ENCODE data around the gene OMP.

The OMP gene

DNA sequence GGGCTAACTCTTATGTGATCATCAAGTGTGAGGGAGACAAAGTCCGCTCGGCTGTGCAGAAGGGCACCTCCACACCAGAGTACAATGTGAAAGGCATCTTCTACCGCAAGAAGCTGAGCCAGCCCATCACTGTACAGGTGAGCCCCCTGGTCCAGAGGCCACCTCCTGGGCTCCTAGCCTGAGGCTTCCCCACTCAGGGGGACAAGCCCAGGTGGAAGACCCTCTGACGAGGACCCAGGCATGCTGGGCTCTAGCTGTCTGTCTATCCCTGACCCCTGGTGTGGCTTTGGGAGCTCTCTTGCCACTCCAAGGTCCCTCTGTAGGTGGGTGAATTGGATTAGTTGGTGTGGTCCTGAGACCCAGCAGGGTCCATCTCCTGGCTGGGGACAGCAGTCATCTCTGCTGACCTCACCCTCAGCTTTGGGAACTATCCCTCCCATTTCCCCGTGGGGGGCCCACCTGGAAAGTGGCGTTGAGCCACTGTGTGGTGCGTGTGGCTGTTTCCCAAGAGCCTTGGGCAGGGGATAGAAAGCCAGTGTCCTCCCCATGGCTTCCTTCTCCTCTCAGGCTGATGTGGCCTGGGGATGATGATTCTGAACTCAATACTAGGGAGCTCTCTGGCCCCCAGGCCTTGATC lies 20.1 kb downstream of the OMP start:
- DNase-seq (ENCODE audit: low read depth): no peak

DNA sequence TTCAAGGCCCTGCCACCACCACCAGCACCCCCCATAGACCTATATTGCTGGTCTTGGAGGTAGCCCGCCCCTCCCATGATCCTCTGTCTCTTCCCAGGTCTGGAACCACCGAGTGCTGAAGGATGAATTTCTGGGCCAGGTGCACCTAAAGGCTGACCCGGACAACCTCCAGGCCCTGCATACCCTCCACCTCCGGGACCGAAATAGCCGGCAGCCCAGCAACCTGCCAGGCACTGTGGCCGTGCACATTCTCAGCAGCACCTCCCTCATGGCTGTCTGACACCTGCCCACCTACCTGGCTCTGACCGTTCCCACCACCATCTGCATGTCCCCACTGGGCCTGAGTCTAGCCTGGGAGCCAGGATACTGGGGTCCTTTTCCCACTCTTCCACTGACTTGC lies 21.0 kb downstream of the OMP start:
- no peak for DNase-seq (ENCODE audit: low read depth)

DNA sequence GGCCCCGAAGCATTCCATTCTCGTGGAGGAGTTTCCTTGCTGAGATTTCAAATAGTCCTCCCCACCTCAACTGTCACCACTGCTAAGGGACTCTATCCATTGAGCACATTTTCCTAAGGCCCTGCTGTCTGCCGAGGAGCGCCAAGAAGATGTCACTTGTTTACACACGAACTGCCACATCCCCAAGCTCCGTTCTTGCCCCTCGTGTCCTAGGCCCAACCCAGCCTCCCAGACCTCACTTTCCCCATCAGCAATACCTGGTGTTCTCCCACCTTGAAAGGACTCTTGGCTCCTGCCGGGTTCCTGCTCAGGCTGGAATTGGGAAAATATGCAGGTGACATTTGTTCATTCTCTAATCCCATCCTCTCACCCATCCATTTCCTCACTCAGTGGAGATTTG lies 21.4 kb downstream of the OMP start:
- DNase-seq (ENCODE audit: low read depth): no peak

DNA sequence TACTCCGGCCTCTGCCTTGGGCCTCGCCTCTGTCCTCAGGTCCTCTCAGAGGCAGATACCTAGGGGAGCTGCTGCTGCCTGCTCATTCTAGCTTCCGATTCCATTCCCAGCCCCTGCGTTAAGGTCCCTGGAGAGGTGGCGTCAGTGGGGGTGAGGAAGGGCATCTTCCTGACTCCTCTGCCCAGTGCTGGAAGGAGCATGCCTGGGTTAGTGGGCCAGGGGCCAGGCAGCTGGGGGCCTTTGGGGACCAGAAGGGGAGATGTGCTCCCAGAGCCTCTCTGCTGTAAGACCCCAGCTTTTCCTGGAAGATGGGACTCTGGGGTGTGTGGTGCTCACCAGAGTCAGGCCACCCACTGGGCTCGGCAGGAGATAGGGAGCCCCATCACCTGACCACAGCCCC lies 21.8 kb downstream of the OMP start:
- no peak for DNase-seq (ENCODE audit: low read depth)

DNA sequence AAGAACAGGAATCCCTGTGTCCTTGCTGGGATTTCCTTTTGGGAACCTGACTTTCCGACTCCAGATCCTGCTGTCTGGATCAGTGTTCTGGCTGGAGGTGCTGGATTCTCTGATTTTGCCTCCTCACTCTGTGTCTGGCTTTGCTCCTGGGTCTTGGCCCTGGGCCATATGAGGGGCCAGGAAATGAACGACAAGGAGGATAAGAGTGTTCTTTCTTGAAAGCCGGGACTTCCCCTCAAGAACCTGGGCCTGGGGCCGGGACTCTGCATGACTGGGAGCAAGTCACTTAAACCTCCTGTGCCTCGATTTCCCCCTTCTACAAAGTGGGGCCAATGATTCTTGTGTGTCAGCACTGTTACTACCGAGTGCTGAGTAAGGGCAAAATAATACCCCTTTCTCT lies 22.6 kb downstream of the OMP start:
- no peak for DNase-seq (ENCODE audit: low read depth)

DNA sequence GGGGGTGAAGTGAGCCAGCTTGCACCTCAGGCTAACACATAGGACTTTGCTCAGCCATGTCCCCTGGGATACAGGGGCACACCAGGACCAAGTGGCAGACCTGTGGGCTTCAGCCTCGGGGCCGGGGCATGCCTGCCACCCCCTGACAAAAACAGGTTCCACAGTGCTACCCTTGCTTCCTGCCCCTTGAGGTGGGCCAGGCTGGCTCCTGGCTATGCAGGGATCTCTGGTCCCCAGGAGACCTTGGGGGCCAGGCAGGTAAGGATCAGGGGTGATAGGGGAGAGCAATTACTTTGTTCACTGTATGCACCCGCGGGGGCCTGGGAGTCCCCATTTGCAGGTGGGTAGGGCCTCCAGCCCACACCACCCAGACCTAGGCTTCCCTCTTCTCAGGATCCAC lies 23.1 kb downstream of the OMP start:
- DNase-seq (ENCODE audit: low read depth): no peak

DNA sequence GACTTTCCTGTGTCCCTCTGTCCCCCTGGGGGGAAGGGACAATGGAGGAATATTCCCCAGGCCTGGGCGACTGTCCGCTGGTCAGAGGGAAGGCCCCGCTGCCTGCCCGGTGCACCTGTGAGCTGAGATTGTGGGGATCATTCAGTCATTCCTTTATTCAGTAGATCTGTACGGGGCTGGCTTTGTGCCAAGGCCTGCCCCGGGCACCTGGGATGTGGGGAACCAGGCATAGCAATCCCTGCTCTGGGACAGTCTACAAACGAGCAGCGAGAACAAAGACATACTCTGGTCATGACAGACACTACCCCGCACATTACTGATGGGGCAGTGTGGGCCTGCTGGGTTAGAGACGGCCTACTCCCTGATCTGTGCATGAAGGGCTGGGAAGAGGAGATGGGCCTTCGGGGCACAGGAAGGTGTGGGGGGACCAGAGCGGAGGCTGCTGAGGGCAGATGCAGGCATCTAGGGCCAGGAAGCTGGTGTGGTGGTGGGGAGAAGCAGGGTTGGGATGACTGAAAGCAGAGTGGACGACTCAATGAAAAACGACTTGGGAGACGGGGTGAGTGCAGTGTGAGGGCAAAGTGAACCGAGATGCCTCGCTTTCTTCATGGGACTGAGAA lies 23.6 kb downstream of the OMP start:
- no peak for DNase-seq (ENCODE audit: low read depth)

DNA sequence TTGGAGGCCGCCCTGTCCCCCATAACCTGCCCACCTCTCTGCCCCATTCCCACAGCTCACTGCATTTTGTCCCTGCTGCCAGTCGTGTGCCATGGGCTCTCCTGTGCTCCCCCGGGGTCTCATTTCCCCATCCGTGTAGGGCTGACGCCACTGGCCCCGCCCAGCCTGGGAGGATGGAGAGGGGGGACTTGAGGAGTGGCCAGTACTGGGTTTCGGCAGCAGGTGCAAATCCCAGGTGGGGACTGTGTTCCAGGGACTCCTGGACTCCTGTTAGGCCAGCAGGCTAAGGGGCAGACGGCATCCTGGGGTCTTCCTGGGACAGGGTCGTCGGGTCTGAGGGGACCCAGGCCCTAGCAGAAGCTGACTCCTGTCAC lies 24.2 kb downstream of the OMP start:
- DNase-seq (ENCODE audit: low read depth): no peak

DNA sequence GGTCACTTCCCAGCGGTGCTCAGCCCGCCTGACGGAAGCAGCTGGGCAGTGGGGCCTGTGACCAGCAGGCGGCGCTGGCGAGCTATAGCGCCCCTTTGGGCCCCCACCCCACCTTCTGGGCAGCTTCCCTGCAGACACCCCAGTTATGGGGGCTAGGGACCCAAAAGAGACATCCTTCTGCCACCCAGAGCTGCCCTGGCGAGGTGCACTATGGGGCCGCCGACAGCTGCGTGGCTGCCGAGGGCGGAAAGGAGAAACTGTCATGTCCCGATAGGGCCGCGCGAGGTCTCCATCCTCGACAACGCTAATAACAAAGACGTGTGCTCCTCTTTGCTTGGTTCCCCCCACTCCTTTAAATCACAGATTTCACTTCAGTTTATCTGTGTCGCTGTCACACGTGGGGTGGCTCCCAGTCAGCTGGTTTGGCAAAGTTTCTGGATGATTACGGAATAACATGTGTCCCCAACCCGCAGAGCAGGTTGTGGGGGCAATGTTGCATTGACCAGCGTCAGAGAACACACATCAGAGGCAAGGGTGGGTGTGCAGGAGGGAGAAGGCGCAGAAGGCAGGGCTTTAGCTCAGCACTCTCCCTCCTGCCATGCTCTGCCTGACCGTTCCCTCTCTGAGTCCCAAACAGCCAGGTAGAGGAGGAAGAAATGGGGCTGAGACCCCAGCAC lies 24.7 kb downstream of the OMP start:
- no peak for DNase-seq (ENCODE audit: low read depth)

DNA sequence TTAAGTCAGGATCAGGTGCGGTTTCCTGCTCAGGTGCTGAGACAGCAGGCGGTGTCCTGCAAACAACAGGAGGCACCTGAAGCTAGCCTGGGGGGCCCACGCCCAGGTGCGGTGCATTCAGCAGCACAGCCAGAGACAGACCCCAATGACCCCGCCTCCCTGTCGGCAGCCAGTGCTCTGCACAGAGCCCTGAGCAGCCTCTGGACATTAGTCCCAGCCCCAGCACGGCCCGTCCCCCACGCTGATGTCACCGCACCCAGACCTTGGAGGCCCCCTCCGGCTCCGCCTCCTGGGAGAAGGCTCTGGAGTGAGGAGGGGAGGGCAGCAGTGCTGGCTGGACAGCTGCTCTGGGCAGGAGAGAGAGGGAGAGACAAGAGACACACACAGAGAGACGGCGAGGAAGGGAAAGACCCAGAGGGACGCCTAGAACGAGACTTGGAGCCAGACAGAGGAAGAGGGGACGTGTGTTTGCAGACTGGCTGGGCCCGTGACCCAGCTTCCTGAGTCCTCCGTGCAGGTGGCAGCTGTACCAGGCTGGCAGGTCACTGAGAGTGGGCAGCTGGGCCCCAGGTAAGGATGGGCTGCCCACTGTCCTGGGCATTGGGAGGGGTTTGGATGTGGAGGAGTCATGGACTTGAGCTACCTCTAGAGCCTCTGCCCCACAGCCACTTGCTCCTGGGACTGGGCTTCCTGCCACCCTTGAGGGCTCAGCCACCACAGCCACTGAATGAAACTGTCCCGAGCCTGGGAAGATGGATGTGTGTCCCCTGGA lies 25.5 kb downstream of the OMP start, which contains the start of gene MYO7A:
Gene MYO7A, plus strand, starts transcription at position 327 of the 772 bp plus-strand sequence. CDS start 2,389 bp downstream, outside the sequence.
- DNase-seq (ENCODE audit: low read depth): no peak

DNA sequence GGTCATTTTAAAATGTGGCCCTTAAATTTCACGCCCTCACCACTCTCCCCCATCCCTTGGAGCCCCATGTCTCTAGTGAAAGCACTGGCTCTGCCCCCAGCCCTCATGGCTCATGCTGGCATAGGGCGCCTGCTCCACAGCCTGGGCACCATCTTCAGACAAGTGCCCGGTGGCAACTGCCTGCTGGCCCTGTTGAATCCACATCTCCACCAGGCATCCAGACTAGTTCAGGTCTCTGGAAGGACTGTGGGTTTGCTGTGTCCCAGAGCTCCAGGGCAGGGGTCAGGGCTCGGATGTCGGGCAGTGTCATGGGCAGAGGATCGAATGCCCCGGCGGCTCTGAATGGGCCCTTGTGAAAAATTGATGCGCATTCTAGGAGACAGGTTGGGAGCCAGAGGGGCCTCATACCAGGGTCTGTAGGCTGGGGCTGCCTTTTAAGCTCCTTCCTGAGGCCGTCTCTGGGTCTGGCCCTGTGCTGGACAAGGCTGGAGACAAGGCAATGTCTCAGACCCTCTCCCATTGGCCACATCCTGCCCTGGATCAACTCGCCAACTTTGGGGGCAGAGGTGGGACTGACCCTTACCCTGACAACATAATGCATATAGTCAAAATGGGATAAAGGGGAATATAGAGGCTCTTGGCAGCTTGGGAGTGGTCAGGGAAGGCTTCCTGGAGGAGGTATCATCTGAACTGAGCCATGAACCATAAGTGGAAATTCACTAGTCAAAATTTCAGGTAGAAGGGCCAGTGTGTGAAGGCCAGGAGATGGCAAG lies 26.6 kb downstream of the OMP start:
- DNase-seq (ENCODE audit: low read depth): no peak

DNA sequence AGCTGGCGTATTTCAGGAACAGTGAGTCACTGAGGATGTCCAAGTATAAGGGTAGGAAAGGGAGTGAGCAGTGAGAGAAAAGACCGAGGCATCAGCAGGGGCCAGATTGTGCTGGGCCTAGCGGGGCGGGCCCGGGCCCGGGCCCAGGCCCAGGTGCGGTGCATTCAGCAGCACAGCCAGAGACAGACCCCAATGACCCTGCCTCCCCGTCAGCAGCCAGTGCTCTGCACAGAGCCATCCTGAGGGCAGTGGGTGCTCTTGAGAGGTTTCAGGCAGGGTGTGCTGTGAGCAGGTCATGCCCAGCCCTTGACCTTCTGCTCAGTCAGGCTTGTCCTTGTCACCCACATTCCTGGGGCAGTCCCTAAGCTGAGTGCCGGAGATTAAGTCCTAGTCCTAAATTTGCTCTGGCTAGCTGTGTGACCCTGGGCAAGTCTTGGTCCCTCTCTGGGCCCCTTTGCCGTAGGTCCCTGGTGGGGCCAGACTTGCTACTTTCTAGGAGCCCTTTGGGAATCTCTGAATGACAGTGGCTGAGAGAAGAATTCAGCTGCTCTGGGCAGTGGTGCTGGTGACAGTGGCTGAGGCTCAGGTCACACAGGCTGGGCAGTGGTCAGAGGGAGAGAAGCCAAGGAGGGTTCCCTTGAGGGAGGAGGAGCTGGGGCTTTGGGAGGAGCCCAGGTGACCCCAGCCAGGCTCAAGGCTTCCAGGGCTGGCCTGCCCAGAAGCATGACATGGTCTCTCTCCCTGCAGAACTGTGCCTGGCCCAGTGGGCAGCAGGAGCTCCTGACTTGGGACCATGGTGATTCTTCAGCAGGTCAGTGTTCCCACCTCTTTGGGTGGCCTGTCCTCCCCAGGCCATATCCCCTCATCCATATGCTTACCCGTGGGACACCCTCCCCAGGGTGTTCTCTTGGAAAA lies 27.5 kb downstream of the OMP start:
- no peak for DNase-seq (ENCODE audit: low read depth)

DNA sequence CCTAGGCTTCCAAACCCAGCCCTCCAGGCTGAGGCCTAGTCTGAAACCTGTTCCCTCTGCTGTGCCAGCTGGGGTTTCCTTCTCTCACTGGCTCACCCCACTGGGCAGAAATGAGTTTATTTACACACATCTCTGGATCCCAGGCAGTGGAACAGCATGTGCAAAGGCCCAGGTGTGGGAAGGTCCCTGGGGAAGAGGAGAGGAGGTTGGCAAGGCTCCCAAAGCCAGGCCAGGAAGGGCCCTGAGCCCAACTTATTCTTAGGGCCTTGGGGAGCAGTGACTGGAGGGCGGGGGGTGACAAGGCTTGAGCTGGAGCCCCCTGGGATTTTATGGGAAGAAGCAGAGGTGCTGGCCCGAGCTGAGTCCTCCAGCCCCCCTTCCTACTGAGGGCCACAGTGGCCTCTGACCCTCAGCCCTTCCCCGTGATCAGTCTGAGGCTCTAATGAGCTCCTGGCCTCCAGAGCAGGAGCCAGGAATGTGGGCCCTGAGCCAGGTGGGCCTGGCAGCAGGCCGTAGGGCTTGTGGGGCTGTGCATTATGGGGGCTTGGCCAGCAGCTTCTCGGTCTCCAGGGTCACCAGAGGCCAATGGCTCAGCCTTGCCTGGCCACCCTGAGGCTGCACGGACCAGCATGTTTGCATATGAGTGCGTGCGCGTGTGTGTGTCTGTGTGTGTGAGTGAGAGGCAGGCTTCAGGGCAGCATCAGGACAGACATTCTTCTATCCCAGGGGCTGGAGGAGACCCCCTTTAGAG lies 28.3 kb downstream of the OMP start:
- no peak for DNase-seq (ENCODE audit: low read depth)

DNA sequence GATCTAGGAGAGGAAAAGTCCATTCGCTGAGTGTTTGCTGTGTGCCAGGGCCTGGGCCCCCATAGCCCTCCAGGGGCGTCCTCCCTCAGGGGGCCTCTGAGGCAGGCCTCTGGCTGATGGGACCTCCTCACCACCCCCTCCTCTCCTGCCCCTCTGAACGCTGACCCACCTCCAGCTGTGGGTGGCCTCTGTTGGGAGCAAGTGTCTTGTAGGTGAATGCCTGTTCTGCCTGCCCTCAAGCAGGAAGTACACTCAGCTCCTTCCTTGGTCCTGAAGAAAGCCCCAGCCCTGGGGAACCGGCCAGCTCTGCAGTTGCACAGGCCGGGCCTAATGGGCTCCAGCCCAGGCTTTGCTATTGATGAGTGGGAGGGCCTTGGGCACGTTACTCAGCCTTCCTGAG lies 28.9 kb downstream of the OMP start:
- no peak for DNase-seq (ENCODE audit: low read depth)

DNA sequence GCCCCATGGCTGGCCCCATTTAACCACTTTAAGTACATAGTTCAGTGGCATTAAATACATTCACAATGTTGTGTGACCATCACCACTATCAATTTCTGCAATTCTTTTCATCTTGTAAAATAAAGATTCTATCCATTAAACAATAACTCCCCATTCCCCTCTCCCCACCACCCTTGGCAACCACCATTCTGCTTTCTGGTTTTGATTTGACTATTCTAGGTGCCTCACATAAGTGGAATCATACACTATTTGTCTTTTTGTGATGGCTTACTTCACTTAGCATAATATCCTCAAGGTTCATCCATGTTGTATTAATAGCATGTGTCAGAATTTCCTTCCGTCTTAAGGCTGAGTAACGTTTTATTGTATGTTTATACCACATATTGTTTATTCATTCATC lies 32.4 kb downstream of the OMP start:
- DNase-seq (ENCODE audit: low read depth): no peak

DNA sequence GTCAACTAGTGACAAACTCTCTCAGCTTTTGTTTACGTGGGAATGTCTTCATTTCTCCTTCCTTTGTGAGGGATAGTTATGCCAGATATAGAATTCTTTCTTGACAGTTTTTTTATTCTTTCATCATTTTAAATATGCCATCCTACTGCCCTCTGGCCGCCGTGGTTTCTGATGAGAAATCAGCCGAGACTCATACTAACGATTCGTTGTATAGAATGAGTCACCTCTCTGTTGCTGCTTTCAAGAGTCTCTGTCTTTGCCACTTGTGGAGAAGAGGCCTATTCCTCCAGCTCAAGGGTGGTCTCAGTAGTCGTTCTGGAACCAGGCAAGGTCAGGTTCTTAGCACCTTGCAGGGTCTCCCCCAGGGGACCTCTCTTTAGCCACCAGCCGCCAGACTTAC lies 33.4 kb downstream of the OMP start:
- no peak for DNase-seq (ENCODE audit: low read depth)

DNA sequence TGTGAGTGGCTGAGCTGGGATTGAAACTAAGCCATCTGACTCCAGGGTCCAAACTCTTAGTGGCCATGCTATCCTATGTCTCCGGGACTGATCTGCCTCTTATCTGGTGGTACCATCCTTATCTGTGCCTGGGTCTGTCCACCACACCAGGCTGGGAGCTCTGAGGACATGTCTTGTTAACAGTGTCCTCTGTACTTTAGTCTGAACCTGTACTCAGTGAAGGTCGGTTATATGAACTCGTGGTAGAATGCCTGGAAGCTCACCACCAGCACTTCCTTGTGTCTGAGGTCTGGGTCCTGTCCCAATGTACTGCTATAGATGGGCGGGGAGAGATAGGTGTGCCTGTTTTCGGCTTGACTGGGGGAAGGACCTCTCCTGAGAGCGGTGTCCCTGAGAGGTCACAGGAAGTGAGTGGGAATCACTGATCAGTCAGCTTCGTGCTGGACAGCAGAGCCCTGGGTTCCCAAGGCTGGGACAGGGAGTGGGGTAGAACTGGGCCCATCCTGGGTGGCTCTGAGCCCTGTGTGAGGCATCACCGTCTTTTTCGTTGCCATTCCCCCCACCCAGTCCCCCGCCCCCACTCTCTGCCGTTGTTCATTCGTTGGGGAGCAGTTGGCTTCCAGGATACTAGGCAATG lies 34.3 kb downstream of the OMP start:
- DNase-seq (ENCODE audit: low read depth): no peak

DNA sequence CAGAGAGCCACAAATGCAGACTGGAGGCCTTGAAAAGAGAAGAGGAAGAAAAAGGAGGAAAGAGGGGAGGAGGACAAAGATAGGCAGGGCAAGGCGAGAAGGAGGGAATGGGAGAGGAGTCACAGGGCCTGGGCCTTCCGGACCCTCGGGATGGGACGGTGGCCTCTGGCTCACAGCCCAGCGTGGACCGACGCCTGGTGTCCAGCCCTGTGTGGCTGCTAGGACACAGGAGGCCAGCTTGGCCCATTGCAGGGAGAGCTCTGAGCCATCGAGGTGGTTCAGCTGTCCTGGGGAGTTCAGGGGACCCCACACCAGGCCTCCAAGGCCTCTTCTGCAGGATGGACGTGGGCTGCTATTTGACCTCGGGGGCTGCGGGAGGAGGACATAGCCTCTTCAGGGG lies 34.8 kb downstream of the OMP start:
- DNase-seq (ENCODE audit: low read depth): no peak

DNA sequence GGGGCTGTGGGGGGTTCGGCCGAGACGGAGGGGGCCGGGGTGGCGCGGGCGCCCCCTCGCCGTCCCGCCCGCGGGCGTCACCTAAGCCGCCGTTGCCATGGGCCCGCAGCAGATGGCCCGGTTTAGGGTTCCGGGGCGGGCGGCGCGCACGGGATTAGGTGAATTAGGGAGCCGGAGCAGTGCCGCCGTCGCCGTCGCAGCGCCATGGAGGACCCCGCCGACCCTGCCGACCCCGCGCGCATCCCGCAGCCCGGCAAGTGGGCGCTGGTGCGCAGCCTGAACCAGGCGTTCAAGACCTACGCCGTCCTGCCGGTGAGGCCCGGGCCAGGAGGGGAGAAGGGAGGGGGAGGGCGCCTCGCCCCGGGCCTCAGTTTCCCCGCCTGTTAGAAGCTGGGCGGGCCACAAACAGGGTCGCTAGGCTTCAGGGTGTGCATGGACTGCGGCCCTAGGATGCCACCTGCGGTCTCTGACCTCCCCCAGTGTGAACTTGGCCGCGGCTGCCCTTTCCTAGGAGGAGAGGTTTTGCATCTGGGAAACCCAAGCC lies 35.5 kb downstream of the OMP start:
- no peak for DNase-seq (ENCODE audit: low read depth)

DNA sequence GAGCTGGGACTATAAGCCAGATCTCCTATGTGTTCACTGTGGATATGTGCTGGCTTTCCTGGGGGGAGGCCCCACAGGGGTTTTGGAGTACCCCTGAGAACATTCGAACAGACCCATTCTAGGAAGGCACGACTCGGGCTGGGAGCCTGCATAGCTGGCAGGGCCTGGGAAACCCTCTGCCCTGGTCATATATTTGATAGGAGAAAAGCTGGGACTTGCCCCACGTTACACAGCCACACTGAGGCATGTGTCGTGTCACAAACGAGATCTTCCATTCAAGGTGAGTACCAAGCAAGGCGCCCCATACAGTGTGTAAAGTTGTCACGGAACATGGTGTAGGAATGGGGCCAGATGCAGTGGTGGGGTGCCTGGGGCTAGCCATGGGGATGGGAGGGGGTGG lies 36.6 kb downstream of the OMP start:
- DNase-seq (ENCODE audit: low read depth): no peak
